GM12878 (cell line): Measurements from ENCODE around the gene LMO7. TPM values are rescaled to one million over a fixed set of nuclear protein-coding genes. Genes with fewer than 3 reads are reported as not detected.

ENCODE experiments used
- ATAC-seq: fragments of 200-7000 bp; cut with Tn5 transposase; 3 replicates; pipeline ENCODE4 v1.9.1; 2020; ENCODE audit warnings: mild to moderate bottlenecking, moderate library complexity
- BruUV-seq: library from RNA; stranded (reverse); fragments of 400-500 nt; replicated peaks from 2 replicates; lab custom pipeline; 2021; lab: Mats Ljungman, UMichigan
- CTCF ChIA-PET: fragments of 300-600 bp; sonication (Branson Sonifier 250); formaldehyde crosslinking; extraction: SDS; loops from one replicate; lab custom pipeline; 2021; ENCODE audit warnings: inconsistent platforms; lab: Yijun Ruan, JAX
- POLR2A ChIA-PET: fragments of 350-600 bp; formaldehyde crosslinking; extraction: SDS; loops from one replicate; lab custom pipeline; 2021; ENCODE audit warnings: inconsistent platforms; lab: Charles Lee
- RAD21 ChIA-PET: fragments of 300-600 bp; sonication (Branson Sonifier 250); formaldehyde crosslinking; loops from one replicate; lab custom pipeline; 2023; ENCODE audit warnings: antibody characterized with exemption; ENCODE audit not compliant: unreplicated experiment; lab: Charles Lee
- SMC1A ChIA-PET: fragments of 300-600 bp; sonication (Branson Sonifier 250); formaldehyde crosslinking; loops from one replicate; lab custom pipeline; 2023; ENCODE audit not compliant: unreplicated experiment, uncharacterized antibody; lab: Charles Lee
- DNase-seq: peaks from one replicate; pipeline ENCODE4 v3.0.0-alpha.2; 2011; ENCODE audit warnings: low read depth, low spot score
- FAIRE-seq: peaks from 3 replicates; lab custom pipeline; 2011; peaks lifted over from hg19 to GRCh38; lab: Jason Lieb, UNC
- H2AFZ ChIP-seq: 2 replicates; pipeline ENCODE4 v1.6.0; 2011; ENCODE audit warnings: low read depth, low read length, control low read depth; ENCODE audit not compliant: control insufficient read depth
- H3K27ac ChIP-seq: 2 replicates; pipeline ENCODE4 v1.5.1; 2011; ENCODE audit warnings: control low read depth; ENCODE audit not compliant: control insufficient read depth, insufficient read depth
- H3K27me3 ChIP-seq, 2 experiments: replicated peaks in 1 of 2; 2 replicates each; pipeline versions ENCODE4 v1.6.0 to v1.6.1; 2011; ENCODE audit warnings: low read length in 1 of 2; ENCODE audit not compliant: control insufficient read depth in 2 of 2, insufficient read depth in 2 of 2
- H3K36me3 ChIP-seq, 2 experiments: 2 replicates each; pipeline ENCODE4 v1.5.1; 2011; ENCODE audit warnings: low read length in 1 of 2; ENCODE audit not compliant: control insufficient read depth in 2 of 2, insufficient read depth in 2 of 2
- H3K4me1 ChIP-seq: 2 replicates; pipeline ENCODE4 v1.6.1; 2011; ENCODE audit warnings: mild to moderate bottlenecking, low read length, moderate library complexity, mixed read lengths; ENCODE audit not compliant: control insufficient read depth, insufficient read depth
- H3K4me2 ChIP-seq: 2 replicates; pipeline ENCODE4 v1.6.0; 2011; ENCODE audit warnings: control low read depth; ENCODE audit not compliant: control insufficient read depth, insufficient read depth
- H3K4me3 ChIP-seq: fragments of 200-600 bp; sonication (generic); 2 replicates; pipeline ENCODE4 v1.5.1; 2016
- H3K79me2 ChIP-seq: 2 replicates; pipeline ENCODE4 v1.6.0; 2011; ENCODE audit warnings: low read length; ENCODE audit not compliant: control insufficient read depth, insufficient read depth
- H3K9ac ChIP-seq: 2 replicates; pipeline ENCODE4 v1.8.0; 2011; ENCODE audit warnings: low read length, control low read depth, mixed read lengths; ENCODE audit not compliant: control insufficient read depth, insufficient read depth
- H3K9me3 ChIP-seq: replicated peaks from 3 replicates; pipeline ENCODE4 v1.5.1; 2011; ENCODE audit warnings: mild to moderate bottlenecking, low read length; ENCODE audit not compliant: control insufficient read depth, insufficient read depth
- H4K20me1 ChIP-seq: 2 replicates; pipeline ENCODE4 v1.6.0; 2011; ENCODE audit not compliant: control insufficient read depth, insufficient read depth
- FOXM1 ChIP-seq: IDR thresholded peaks from 2 replicates; pipeline ENCODE4 v1.6.1; 2012; ENCODE audit warnings: low read depth, mild to moderate bottlenecking, inconsistent platforms, low read length, moderate library complexity
- NRF1 ChIP-seq: conservative IDR thresholded peaks from 2 replicates; pipeline ENCODE4 v1.6.1; 2011; ENCODE audit warnings: mild to moderate bottlenecking, low read depth, low read length, improper control_type of control experiment
- RAD21 ChIP-seq: IDR thresholded peaks from 2 replicates; pipeline ENCODE4 v1.6.1; 2011; ENCODE audit warnings: mild to moderate bottlenecking, low read depth, low read length, moderate library complexity; ENCODE audit not compliant: insufficient read depth
- WGBS: methylation state at CpG from one replicate; pipeline ENCODE4 v1.1.6; 2016; ENCODE audit warnings: low lambda C conversion rate; ENCODE audit not compliant: insufficient replicate concordance, insufficient coverage; ENCODE audit errors: missing lambda C conversion rate; 5-methylcytosine and 5-hydroxymethylcytosine counted together
- in situ Hi-C: fragments of 300-500 bp; cut with MboI; formaldehyde crosslinking; loops from 9 replicates; pipeline ENCODE4 v1.14.3; 2018; ENCODE audit warnings: mixed read lengths
- intact Hi-C: fragments of 100-400 bp; cut with micrococcal nuclease; formaldehyde crosslinking; loops from one replicate; pipeline ENCODE4 v1.14.2; 2022; ENCODE audit not compliant: unreplicated experiment
- polyA plus RNA-seq, 11 experiments: library from polyadenylated mRNA; depleted of rRNA in 4 of 11; unstranded in 6 of 11; stranded (reverse) in 5 of 11; fragments of >200 nt; fragmentation: Nextera tagmentation in 4 of 11; fragmentation: Illumina TruSeq in 1 of 11; extraction: Ambion mirVana in 4 of 11; extraction: Trizol in 1 of 11; gene quantifications; 1 replicate in 1 of 11; 2 replicates in 10 of 11; pipeline versions ENCODE4 v1.2.1 to v1.2.3, GENCODE V29; 2011 to 2016; ENCODE audit warnings: inconsistent platforms in 2 of 11, missing spikeins in 2 of 11, low read depth in 1 of 11
- total RNA-seq, 4 experiments: library from RNA; depleted of rRNA in 3 of 4; stranded (reverse); fragments of >200 nt in 3 of 4; fragmentation: Illumina TruSeq in 1 of 4; extraction: Trizol in 1 of 4; gene quantifications; 2 replicates each; pipeline versions ENCODE4 v1.2.1 to v1.2.3, GENCODE V29; 2013 to 2021
- TF ChIP-seq, protein P1 (sequence below): IDR thresholded peaks from 2 replicates; pipeline ENCODE4 v1.6.1; 2011; ENCODE audit warnings: borderline replicate concordance, low read depth, mild to moderate bottlenecking, moderate library complexity, low read length; ENCODE audit not compliant: insufficient read depth, poor library complexity, severe bottlenecking
- TF ChIP-seq, protein P2 (sequence below): fragments of 450-650 bp; IDR thresholded peaks from 2 replicates; pipeline ENCODE4 v1.6.1; 2016; ENCODE audit warnings: mild to moderate bottlenecking
- TF ChIP-seq, protein P3 (sequence below): fragments of 450-650 bp; formaldehyde crosslinking; IDR thresholded peaks from 2 replicates; pipeline ENCODE4 v1.4.0; 2022; ENCODE audit warnings: mild to moderate bottlenecking, moderate library complexity

Gene LMO7
- total and polyA plus RNA-seq, 10 of the 15 experiments (the other 5 are each of a cell fraction or from before 2014, with no cell fraction given), result 8.5 to 67.8 (median 36.8) TPM

DNA sequence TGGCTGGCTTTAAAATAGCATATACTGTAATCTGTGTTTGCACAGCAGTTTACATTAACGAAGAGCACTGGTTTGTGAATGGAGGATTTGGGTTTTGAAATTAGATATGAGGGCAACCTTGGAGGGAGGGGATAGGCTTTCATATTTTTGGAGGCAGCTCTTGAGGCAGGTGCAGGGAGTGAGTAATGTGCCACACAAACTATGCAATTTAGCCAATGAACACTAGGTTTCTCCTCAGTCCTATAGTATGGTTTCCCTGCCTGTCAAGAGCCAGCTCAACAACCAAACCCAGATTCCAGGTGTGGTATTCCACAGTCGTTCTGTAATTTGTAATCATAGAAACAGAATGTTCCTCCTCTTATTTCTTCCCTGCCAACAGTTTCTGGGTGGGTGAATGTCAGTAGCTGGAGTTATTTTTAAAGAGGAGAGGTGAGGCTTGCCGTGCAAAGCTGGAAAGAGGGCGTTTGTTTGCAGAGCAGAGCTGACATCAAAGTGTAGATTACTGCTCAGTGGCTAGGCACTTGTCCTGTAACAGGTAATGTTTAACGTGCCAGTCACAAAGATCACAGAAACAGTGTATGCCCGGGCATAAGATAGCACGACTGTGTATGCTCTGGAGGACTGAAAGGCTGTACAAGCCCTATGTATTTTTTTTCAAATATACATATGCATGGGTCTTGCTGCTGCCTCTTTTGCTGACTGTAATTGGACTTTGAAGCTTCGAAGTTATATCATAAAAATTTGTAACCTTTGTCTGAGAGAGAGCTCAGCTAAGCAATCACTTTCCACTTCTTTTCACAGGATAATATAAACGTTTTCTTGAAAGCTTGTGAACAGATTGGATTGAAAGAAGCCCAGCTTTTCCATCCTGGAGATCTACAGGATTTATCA, 124.2 kb downstream of the LMO7 start:
- peaks cover 7% of the 10 kb centered on the region for H3K9me3 ChIP-seq
- RAD21 ChIA-PET, result interaction anchor here (0.7 to 5.6 kb wide), 16 partner anchors 16 to 109 kb away, joined by 3 to 72 read pairs (median 4); no protein-coding TSS in a partner anchor
- CTCF ChIA-PET, result interaction anchor here (0.9 to 4.9 kb wide), 10 partner anchors 39 to 460 kb away, joined by 3 to 55 read pairs (median 4); no protein-coding TSS in a partner anchor
- POLR2A ChIA-PET, result interaction anchor here (0.8 to 1.5 kb wide), 4 partner anchors 10 to 64 kb away, joined by 3 to 5 read pairs (median 4); no protein-coding TSS in a partner anchor
- H3K79me2 ChIP-seq, result peaks cover 5% of the 10 kb centered on the region; the same call in 1 of the 2 replicates
- no peak for FAIRE-seq
- in situ Hi-C loops, result no loop called here
- SMC1A ChIA-PET, result interaction anchor here (0.5 to 7.5 kb wide), 25 partner anchors 8 to 403 kb away, joined by 3 to 82 read pairs (median 4); no protein-coding TSS in a partner anchor
- H3K27me3 ChIP-seq, result no peaks in the 10 kb centered on the region
- no peak for DNase-seq
- no peak for ATAC-seq
- H2AFZ ChIP-seq, result peak overlapping the region; percentile 39
- no TSS peak for BruUV-seq
- peak overlapping the region; percentile 46 for H3K4me2 ChIP-seq
- no peak overlapping the region for H3K9ac ChIP-seq
- no peaks in the 10 kb centered on the region for H4K20me1 ChIP-seq
- TF ChIP-seq FOXM1 (no peak), NRF1 (no peak), RAD21 (peak; percentile 20; the same call in 1 of the 2 replicates)
- TF ChIP-seq, protein P1, sequence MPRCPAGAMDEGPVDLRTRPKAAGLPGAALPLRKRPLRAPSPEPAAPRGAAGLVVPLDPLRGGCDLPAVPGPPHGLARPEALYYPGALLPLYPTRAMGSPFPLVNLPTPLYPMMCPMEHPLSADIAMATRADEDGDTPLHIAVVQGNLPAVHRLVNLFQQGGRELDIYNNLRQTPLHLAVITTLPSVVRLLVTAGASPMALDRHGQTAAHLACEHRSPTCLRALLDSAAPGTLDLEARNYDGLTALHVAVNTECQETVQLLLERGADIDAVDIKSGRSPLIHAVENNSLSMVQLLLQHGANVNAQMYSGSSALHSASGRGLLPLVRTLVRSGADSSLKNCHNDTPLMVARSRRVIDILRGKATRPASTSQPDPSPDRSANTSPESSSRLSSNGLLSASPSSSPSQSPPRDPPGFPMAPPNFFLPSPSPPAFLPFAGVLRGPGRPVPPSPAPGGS, result no peak
- TF ChIP-seq, protein P2, sequence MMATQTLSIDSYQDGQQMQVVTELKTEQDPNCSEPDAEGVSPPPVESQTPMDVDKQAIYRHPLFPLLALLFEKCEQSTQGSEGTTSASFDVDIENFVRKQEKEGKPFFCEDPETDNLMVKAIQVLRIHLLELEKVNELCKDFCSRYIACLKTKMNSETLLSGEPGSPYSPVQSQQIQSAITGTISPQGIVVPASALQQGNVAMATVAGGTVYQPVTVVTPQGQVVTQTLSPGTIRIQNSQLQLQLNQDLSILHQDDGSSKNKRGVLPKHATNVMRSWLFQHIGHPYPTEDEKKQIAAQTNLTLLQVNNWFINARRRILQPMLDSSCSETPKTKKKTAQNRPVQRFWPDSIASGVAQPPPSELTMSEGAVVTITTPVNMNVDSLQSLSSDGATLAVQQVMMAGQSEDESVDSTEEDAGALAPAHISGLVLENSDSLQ, result 0 out of 2 replicates have a peak, but pooled peaks have one; percentile 8
- TF ChIP-seq, protein P3, sequence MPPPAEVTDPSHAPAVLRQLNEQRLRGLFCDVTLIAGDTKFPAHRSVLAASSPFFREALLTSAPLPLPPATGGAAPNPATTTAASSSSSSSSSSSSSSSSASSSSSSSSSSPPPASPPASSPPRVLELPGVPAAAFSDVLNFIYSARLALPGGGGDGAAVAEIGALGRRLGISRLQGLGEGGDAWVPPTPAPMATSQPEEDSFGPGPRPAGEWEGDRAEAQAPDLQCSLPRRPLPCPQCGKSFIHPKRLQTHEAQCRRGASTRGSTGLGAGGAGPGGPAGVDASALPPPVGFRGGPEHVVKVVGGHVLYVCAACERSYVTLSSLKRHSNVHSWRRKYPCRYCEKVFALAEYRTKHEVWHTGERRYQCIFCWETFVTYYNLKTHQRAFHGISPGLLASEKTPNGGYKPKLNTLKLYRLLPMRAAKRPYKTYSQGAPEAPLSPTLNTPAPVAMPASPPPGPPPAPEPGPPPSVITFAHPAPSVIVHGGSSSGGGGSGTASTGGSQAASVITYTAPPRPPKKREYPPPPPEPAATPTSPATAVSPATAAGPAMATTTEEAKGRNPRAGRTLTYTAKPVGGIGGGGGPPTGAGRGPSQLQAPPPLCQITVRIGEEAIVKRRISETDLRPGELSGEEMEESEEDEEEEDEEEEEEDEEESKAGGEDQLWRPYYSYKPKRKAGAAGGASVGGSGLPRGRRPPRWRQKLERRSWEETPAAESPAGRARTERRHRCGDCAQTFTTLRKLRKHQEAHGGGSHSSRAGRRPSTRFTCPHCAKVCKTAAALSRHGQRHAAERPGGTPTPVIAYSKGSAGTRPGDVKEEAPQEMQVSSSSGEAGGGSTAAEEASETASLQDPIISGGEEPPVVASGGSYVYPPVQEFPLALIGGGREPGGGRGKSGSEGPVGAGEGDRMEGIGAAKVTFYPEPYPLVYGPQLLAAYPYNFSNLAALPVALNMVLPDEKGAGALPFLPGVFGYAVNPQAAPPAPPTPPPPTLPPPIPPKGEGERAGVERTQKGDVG (CRISPR knock-in tag), result no peak
- TF ChIP-seq, all 136 proteins: peak for 2
- Histone ChIP-seq H3K4me1 (peaks cover 15% of the 10 kb centered on the region), H3K27ac (peak overlapping the region; percentile 93), H3K36me3 (no peaks in the 10 kb centered on the region; a peak in 1 of 4 replicates), H3K4me3 (no peak overlapping the region)
- intact Hi-C loops, result no loop called here
- WGBS, result 50% methylated on average over 9 of the region's 9 CpGs
